ENCODE measurements around the gene GSTM5. TPM values are rescaled to one million over a fixed set of nuclear protein-coding genes. Genes with fewer than 3 reads are reported as not detected.
A peak's percentile ranks its signal among the peaks of the same experiment; 100 is the strongest.

The GSTM5 gene
- polyA plus RNA-seq, 1 experiment = 12.5 TPM

- H3K27ac ChIP-seq (ENCODE audit: low read depth, low read length) = no peak overlapping the region
- H3K27me3 ChIP-seq (ENCODE audit: control insufficient read depth, insufficient read depth, low read length) = no peaks in the 10 kb centered on the region
- no peak for DNase-seq (ENCODE audit: low read depth, low spot score)
- CTCF ChIA-PET = interaction anchor here (1.2 kb wide), 1 partner anchor 75 kb away, joined by 3 read pairs; no protein-coding TSS in a partner anchor
- TF ChIP-seq CTCF (IDR thresholded peaks at IDR 0.05; ENCODE audit: low read depth, low read length) = no peak
- no peak overlapping the region for H3K4me3 ChIP-seq (ENCODE audit: low read depth, low read length)
- H3K9me3 ChIP-seq (ENCODE audit: control insufficient read depth, insufficient read depth, low read length) = peaks cover 3% of the 10 kb centered on the region; the same call in 1 of the 2 replicates
- POLR2A ChIA-PET = no interaction called here
Observed at GRCh38 chr1:109714661-109715372, 2.8 kb downstream of the GSTM5 start.

GRCh38 chr1:109716121-109716520 lies 4.1 kb downstream of the GSTM5 start:
- peaks cover 3% of the 10 kb centered on the region; the same call in 1 of the 2 replicates for H3K9me3 ChIP-seq (ENCODE audit: control insufficient read depth, insufficient read depth, low read length)
- ChIA-PET POLR2A (no interaction called here), CTCF (interaction anchor here (0.6 kb wide), 2 partner anchors 76 to 233 kb away, joined by 4 to 5 read pairs; partner anchors contain the start of gene ATXN7L2)
- H3K27ac ChIP-seq (ENCODE audit: low read depth, low read length) = no peak overlapping the region
- no peak overlapping the region for H3K4me3 ChIP-seq (ENCODE audit: low read depth, low read length)
- DNase-seq (ENCODE audit: low read depth, low spot score) = no peak
- no peaks in the 10 kb centered on the region for H3K27me3 ChIP-seq (ENCODE audit: control insufficient read depth, insufficient read depth, low read length)
- no peak for TF ChIP-seq CTCF (IDR thresholded peaks at IDR 0.05; ENCODE audit: low read depth, low read length)

GRCh38 chr1:109716570-109717090 lies 4.6 kb downstream of the GSTM5 start:
- no peak overlapping the region for H3K4me3 ChIP-seq (ENCODE audit: low read depth, low read length)
- peaks cover 3% of the 10 kb centered on the region; the same call in 1 of the 2 replicates for H3K9me3 ChIP-seq (ENCODE audit: control insufficient read depth, insufficient read depth, low read length)
- ChIA-PET POLR2A (no interaction called here), CTCF (interaction anchor here (0.6 kb wide), 2 partner anchors 77 to 233 kb away, joined by 4 to 5 read pairs; partner anchors contain the start of gene ATXN7L2)
- DNase-seq (ENCODE audit: low read depth, low spot score) = no peak
- H3K27ac ChIP-seq (ENCODE audit: low read depth, low read length) = no peak overlapping the region
- H3K27me3 ChIP-seq (ENCODE audit: control insufficient read depth, insufficient read depth, low read length) = no peaks in the 10 kb centered on the region
- TF ChIP-seq CTCF (IDR thresholded peaks at IDR 0.05; ENCODE audit: low read depth, low read length) = no peak

- Histone ChIP-seq H3K4me3 (ENCODE audit: low read depth, low read length) (no peak overlapping the region), H3K27ac (ENCODE audit: low read depth, low read length) (no peak overlapping the region), H3K9me3 (ENCODE audit: control insufficient read depth, insufficient read depth, low read length) (no peaks in the 10 kb centered on the region), H3K27me3 (ENCODE audit: control insufficient read depth, insufficient read depth, low read length) (no peaks in the 10 kb centered on the region)
- no peak for DNase-seq (ENCODE audit: low read depth, low spot score)
- CTCF ChIA-PET = interaction anchor here (0.8 to 2.2 kb wide), 3 partner anchors 72 to 294 kb away, joined by 3 to 7 read pairs (median 4); no protein-coding TSS in a partner anchor
- POLR2A ChIA-PET = no interaction called here
- TF ChIP-seq CTCF (IDR thresholded peaks at IDR 0.05; ENCODE audit: low read depth, low read length) = no peak
Observed at GRCh38 chr1:109717729-109718128, 5.7 kb downstream of the GSTM5 start.

GRCh38 chr1:109718495-109718894 lies 6.4 kb downstream of the GSTM5 start:
- no peak for TF ChIP-seq CTCF (IDR thresholded peaks at IDR 0.05; ENCODE audit: low read depth, low read length)
- no peaks in the 10 kb centered on the region for H3K27me3 ChIP-seq (ENCODE audit: control insufficient read depth, insufficient read depth, low read length)
- H3K27ac ChIP-seq (ENCODE audit: low read depth, low read length) = peak overlapping the region; percentile 25
- no peaks in the 10 kb centered on the region for H3K9me3 ChIP-seq (ENCODE audit: control insufficient read depth, insufficient read depth, low read length)
- no peak for DNase-seq (ENCODE audit: low read depth, low spot score)
- POLR2A ChIA-PET = no interaction called here
- no peak overlapping the region for H3K4me3 ChIP-seq (ENCODE audit: low read depth, low read length)
- CTCF ChIA-PET = interaction anchor here (1.3 to 2.2 kb wide), 3 partner anchors 72 to 186 kb away, joined by 3 to 7 read pairs (median 6); no protein-coding TSS in a partner anchor

Measured in AG04450 (cell line).